Body of pancreas (tissue), 4 donors: ENCODE measurements around the gene SIN3A. TPM values are rescaled to one million over a fixed set of nuclear protein-coding genes. Genes with fewer than 3 reads are reported as not detected.
"Not testable (repeated sequence)": the region's sequence is repeated elsewhere in the genome, so short reads cannot be mapped to it uniquely, and the experiment has no call there.

Experiments
- ATAC-seq: fragments of 150-250 bp; one replicate; pipeline ENCODE4 v1.9.1; 2016
- DNase-seq, 4 donors: peaks; one replicate each; pipeline ENCODE4 v3.0.0-alpha.2; 2019
- H3K27ac ChIP-seq, 4 donors: fragments of 200-600 bp; sonication (generic); 1 replicate in 3 of 4; 2 replicates in 1 of 4; pipeline versions ENCODE4 v1.5.1 to v1.6.1; 2016 to 2019; ENCODE audit warnings: mild to moderate bottlenecking in 1 of 4, mixed read lengths in 1 of 4, moderate library complexity in 1 of 4
- H3K27me3 ChIP-seq, 2 donors: fragments of 200-600 bp; sonication (generic); one replicate each; pipeline ENCODE4 v1.6.0; 2016; ENCODE audit warnings: mild to moderate bottlenecking in 1 of 2
- H3K36me3 ChIP-seq, 2 donors: fragments of 200-600 bp; sonication (generic); replicated peaks in 1 of 2; 2 replicates each; pipeline ENCODE4 v1.5.1; 2016; ENCODE audit warnings: low read depth in 2 of 2; ENCODE audit not compliant: insufficient read depth in 1 of 2
- H3K4me1 ChIP-seq: fragments of 200-600 bp; sonication (generic); one replicate; pipeline ENCODE4 v1.6.0; 2016
- H3K4me3 ChIP-seq, 2 donors: fragments of 200-600 bp; sonication (generic); 1 replicate in 1 of 2; 2 replicates in 1 of 2; pipeline ENCODE4 v1.5.1; 2016 to 2019
- H3K9me3 ChIP-seq, 3 donors: fragments of 200-600 bp; sonication (generic); 1 replicate in 2 of 3; 2 replicates in 1 of 3; pipeline ENCODE4 v1.5.1; 2016
- POLR2A ChIP-seq, 3 donors: fragments of 450-650 bp; IDR thresholded peaks; one replicate each; pipeline ENCODE4 v1.6.1; 2016; ENCODE audit warnings: antibody characterized with exemption in 3 of 3, mild to moderate bottlenecking in 2 of 3
- WGBS, 2 donors: methylation state at CpG; one replicate each; pipeline ENCODE4 v1.1.5; 2017; 5-methylcytosine and 5-hydroxymethylcytosine counted together
- intact Hi-C: fragments of 100-400 bp; cut with DNase I; formaldehyde crosslinking; loops from one replicate; pipeline ENCODE4 v1.15.1; 2023
- total RNA-seq, 2 donors: library from RNA; depleted of rRNA; stranded (reverse); fragments of >200 nt; gene quantifications; one replicate each; pipeline ENCODE4 v1.1.0, GENCODE V29; 2016
- TF ChIP-seq, protein P1 (sequence below), 7 experiments: fragments of 450-650 bp in 4 of 7; fragments of 200-600 bp in 3 of 7; sonication (generic) in 3 of 7; IDR thresholded peaks; one replicate each; pipeline ENCODE4 v1.5.1; 2016 to 2019; ENCODE audit warnings: antibody characterized with exemption in 7 of 7

Gene SIN3A
- total RNA-seq, 2 donors from 2014 or later, result 17.1 to 23.1 TPM

DNA sequence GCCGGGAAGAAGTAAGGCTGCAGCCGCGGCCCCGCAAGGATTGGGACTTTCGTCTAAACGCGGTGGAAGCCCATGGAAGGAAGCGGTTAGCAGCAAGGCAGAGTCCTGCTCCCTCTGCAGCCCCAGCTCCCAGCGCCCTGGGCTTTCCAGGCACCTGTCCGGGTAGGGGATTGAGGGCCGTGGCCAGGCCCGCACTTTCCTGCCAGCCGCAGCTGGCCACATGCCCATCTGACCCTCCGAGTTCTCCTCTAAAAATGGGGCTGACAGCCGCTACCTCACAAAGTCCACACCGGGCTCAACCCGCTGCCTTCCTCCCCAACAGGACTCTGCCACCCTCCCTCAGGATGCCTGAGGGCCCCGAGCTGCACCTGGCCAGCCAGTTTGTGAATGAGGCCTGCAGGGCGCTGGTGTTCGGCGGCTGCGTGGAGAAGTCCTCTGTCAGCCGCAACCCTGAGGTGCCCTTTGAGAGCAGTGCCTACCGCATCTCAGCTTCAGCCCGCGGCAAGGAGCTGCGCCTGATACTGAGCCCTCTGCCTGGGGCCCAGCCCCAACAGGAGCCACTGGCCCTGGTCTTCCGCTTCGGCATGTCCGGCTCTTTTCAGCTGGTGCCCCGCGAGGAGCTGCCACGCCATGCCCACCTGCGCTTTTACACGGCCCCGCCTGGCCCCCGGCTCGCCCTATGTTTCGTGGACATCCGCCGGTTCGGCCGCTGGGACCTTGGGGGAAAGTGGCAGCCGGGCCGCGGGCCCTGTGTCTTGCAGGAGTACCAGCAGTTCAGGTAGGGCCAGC, 102.7 kb downstream of the SIN3A start:
- DNase-seq (peak; percentile 31 to 51 (median 47)), ATAC-seq (peak; percentile 33)
- WGBS, 2 donors, result 29 to 32% methylated on average over 27 to 46 of the region's 46 CpGs
- H3K27ac ChIP-seq, result peak overlapping the region; percentile 54 to 84 (median 74)
- intact Hi-C loops, result no loop called here
- H3K36me3 ChIP-seq, result no peaks in the 10 kb centered on the region
- no peaks in the 10 kb centered on the region for H3K9me3 ChIP-seq
- H3K4me1 ChIP-seq, result peaks cover 17% of the 10 kb centered on the region
- no peaks in the 10 kb centered on the region for H3K27me3 ChIP-seq
- TF ChIP-seq, protein P1, sequence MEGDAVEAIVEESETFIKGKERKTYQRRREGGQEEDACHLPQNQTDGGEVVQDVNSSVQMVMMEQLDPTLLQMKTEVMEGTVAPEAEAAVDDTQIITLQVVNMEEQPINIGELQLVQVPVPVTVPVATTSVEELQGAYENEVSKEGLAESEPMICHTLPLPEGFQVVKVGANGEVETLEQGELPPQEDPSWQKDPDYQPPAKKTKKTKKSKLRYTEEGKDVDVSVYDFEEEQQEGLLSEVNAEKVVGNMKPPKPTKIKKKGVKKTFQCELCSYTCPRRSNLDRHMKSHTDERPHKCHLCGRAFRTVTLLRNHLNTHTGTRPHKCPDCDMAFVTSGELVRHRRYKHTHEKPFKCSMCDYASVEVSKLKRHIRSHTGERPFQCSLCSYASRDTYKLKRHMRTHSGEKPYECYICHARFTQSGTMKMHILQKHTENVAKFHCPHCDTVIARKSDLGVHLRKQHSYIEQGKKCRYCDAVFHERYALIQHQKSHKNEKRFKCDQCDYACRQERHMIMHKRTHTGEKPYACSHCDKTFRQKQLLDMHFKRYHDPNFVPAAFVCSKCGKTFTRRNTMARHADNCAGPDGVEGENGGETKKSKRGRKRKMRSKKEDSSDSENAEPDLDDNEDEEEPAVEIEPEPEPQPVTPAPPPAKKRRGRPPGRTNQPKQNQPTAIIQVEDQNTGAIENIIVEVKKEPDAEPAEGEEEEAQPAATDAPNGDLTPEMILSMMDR (IDR thresholded peaks at IDR 0.05), result no peak
- TF ChIP-seq POLR2A (IDR thresholded peaks at IDR 0.05), result peak; percentile 20 to 37 (median 29)
- H3K4me3 ChIP-seq, result peak overlapping the region; percentile 84 to 92

DNA sequence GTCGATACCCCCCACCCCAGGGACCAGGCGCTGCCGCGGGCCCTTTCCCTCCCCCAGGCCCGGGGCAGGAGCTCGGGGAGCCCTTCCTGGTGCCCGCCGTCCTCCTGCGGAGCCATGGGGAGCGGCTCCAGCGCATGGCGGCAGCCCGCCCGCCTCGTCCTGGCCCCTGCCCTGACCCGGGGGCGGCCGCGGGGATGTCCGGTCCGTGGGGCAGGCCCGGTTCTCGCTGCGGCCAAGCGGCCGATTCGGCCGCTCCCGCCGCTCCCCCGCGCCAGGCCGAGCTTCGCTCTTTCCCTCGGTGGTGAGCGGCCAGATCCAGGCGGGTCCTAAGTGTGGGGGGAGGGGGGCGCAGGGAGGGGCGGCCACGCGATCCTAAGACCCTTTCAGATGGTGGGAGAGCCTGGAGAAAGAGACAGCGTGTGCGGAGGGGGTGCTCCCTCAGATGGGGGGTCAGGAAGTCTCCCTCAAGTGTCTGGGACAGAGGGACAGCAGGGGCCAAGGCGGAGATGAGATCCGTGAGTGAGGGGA, 103.4 kb downstream of the SIN3A start:
- H3K36me3 ChIP-seq, result no peaks in the 10 kb centered on the region
- intact Hi-C loops, result no loop called here
- H3K27ac ChIP-seq, result peak overlapping the region; percentile 54 to 84 (median 74)
- ATAC-seq (peak; percentile 35), DNase-seq (no peak)
- no peaks in the 10 kb centered on the region for H3K27me3 ChIP-seq
- peaks cover 17% of the 10 kb centered on the region for H3K4me1 ChIP-seq
- TF ChIP-seq POLR2A (IDR thresholded peaks at IDR 0.05), result no peak
- TF ChIP-seq, protein P1 (IDR thresholded peaks at IDR 0.05), result no peak
- peak overlapping the region; percentile 84 to 92 for H3K4me3 ChIP-seq
- no peaks in the 10 kb centered on the region for H3K9me3 ChIP-seq
- 0% methylated on average over 4 to 45 of the region's 45 CpGs for WGBS, 2 donors

- Histone ChIP-seq H3K27me3 (no peaks in the 10 kb centered on the region), H3K4me3 (peak overlapping the region; percentile 84 to 92), H3K9me3 (no peaks in the 10 kb centered on the region), H3K36me3 (no peaks in the 10 kb centered on the region), H3K27ac (peak overlapping the region; percentile 54 to 84 (median 74)), H3K4me1 (peaks cover 17% of the 10 kb centered on the region)
- ATAC-seq (peak; percentile 74), DNase-seq (peak; percentile 62 to 73 (median 69))
- WGBS, 2 donors, result 0% methylated on average over 5 to 62 of the region's 65 CpGs
- intact Hi-C loops, result no loop called here
- peak; percentile 7 to 64 (median 63) for TF ChIP-seq POLR2A (IDR thresholded peaks at IDR 0.05)
- TF ChIP-seq, protein P1 (IDR thresholded peaks at IDR 0.05), result peak in 1 of 7 experiments; percentile 3
These were observed 104.1 kb downstream of the SIN3A start for GRCh38 chr15:75347222-75348033.

DNA sequence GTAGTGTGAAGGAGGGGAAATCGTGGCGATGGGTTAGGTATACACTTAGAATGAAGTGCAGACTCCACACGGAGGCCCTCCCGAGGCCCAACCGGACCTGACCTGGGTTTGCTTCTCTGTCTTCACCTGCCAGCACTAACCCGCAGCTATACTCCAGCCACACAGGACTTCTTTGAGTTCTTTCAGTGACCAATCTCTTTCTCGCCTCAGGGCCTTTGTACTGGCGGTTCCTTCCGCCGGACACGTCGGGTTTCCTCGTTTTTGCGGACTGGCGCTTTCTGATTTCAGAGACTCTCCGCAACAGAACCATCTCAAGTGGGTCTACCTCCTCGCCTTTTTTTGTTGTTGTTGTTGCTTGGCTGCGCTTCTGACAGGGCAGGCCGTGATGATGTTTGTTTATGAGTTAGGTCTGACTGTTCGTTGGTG, 104.7 kb downstream of the SIN3A start, which contains the start of gene NEIL1:
Gene NEIL1 (plus strand): TSS at position 244 of the 426 bp plus-strand sequence. CDS start 1,867 bp downstream, outside the sequence.
- H3K4me3 ChIP-seq, result peak within 1 kb of the TSS; percentile 84 to 92
- TF ChIP-seq, protein P1 (IDR thresholded peaks at IDR 0.05), result no peak
- no peak for TF ChIP-seq POLR2A (IDR thresholded peaks at IDR 0.05)
- peaks cover 17% of the 10 kb centered on the region for H3K4me1 ChIP-seq
- no peaks in the 10 kb centered on the region for H3K9me3 ChIP-seq
- no peaks in the 10 kb centered on the region for H3K36me3 ChIP-seq
- no peaks in the 10 kb centered on the region for H3K27me3 ChIP-seq
- intact Hi-C loops, result no loop called here
- WGBS, 2 donors, result 24 to 25% methylated on average over 19 to 20 of the region's 20 CpGs
- ATAC-seq (peak; percentile 5), DNase-seq (peak in 1 of 4 donors; percentile 32)
- peak within 1 kb of the TSS; percentile 54 to 84 (median 74) for H3K27ac ChIP-seq

GRCh38 chr15:75343953-75344352, 107.5 kb downstream of the SIN3A start:
- ATAC-seq, H3K4me3 ChIP-seq, H3K36me3 ChIP-seq, H3K27ac ChIP-seq, H3K27me3 ChIP-seq, intact Hi-C loops, H3K9me3 ChIP-seq: not testable (repeated sequence)
- peak in 1 of 4 donors; percentile 28 for DNase-seq
- 40 to 63% methylated on average over 8 of the region's 8 CpGs for WGBS, 2 donors
- H3K4me1 ChIP-seq, result peaks cover 11% of the 10 kb centered on the region
